Neural cell (in vitro differentiated cells): ENCODE results near the gene NALCN. TPM values are rescaled to one million over a fixed set of nuclear protein-coding genes. Genes with fewer than 3 reads are reported as not detected.

Experiments
- H2AFZ ChIP-seq: fragments of 200-600, 300-800 bp; sonication (generic), shearing (Covaris generic); 2 replicates; pipeline ENCODE4 v1.6.0; 2014; ENCODE audit warnings: low read depth, mild to moderate bottlenecking, antibody characterized with exemption, low read length, moderate library complexity
- H3F3A ChIP-seq: fragments of 200-600 bp; shearing (Covaris generic); 2 replicates; pipeline ENCODE4 v1.6.1; 2016; ENCODE audit warnings: mild to moderate bottlenecking, moderate library complexity, mixed read lengths, antibody characterized with exemption, low read length; ENCODE audit not compliant: insufficient read depth, poor library complexity, severe bottlenecking
- H3K27ac ChIP-seq: fragments of 200-600, 300-800 bp; sonication (generic), shearing (Covaris generic); 2 replicates; pipeline ENCODE4 v1.5.1; 2014; ENCODE audit warnings: mild to moderate bottlenecking, low read length, moderate library complexity
- H3K27me3 ChIP-seq: fragments of 300-800, 200-600 bp; sonication (generic), shearing (Covaris generic); 2 replicates; pipeline ENCODE4 v1.6.0; 2014; ENCODE audit warnings: mild to moderate bottlenecking, low read depth, low read length, moderate library complexity; ENCODE audit not compliant: insufficient read depth
- H3K36me3 ChIP-seq: fragments of 300-800, 200-600 bp; sonication (generic), shearing (Covaris generic); 2 replicates; pipeline ENCODE4 v1.5.1; 2014; ENCODE audit warnings: mild to moderate bottlenecking, antibody characterized with exemption, low read length, moderate library complexity; ENCODE audit not compliant: insufficient read depth
- H3K4me2 ChIP-seq: fragments of 300-800, 200-600 bp; sonication (generic), shearing (Covaris generic); 2 replicates; pipeline ENCODE4 v1.6.0; 2014; ENCODE audit warnings: mild to moderate bottlenecking, low read length
- H3K4me3 ChIP-seq: fragments of 300-800, 200-600 bp; sonication (generic), shearing (Covaris generic); 2 replicates; pipeline ENCODE4 v1.5.1; 2014; ENCODE audit warnings: mild to moderate bottlenecking, low read length, moderate library complexity
- H3K79me2 ChIP-seq: fragments of 200-600 bp; shearing (Covaris generic); replicated peaks from 2 replicates; pipeline ENCODE4 v1.6.0; 2014; ENCODE audit warnings: mild to moderate bottlenecking, low read length, moderate library complexity; ENCODE audit not compliant: insufficient read depth
- H3K9ac ChIP-seq: fragments of 300-800, 200-600 bp; sonication (generic), shearing (Covaris generic); 2 replicates; pipeline ENCODE4 v1.6.1; 2016; ENCODE audit warnings: mild to moderate bottlenecking, low read length, mixed read lengths
- H3K9me2 ChIP-seq: fragments of 200-600 bp; shearing (Covaris generic); 2 replicates; pipeline ENCODE4 v1.6.1; 2016; ENCODE audit warnings: mild to moderate bottlenecking, low read length, mixed read lengths; ENCODE audit not compliant: insufficient read depth
- H3K9me3 ChIP-seq: fragments of 200-600, 300-800 bp; sonication (generic), shearing (Covaris generic); 2 replicates; pipeline ENCODE4 v1.6.1; 2016; ENCODE audit warnings: mild to moderate bottlenecking, mixed run types, low read length, moderate library complexity, mixed read lengths
- H4K20me1 ChIP-seq: fragments of 200-600 bp; shearing (Covaris generic); 2 replicates; pipeline ENCODE4 v1.6.1; 2016; ENCODE audit warnings: mild to moderate bottlenecking, mixed run types; ENCODE audit not compliant: insufficient read depth
- EP300 ChIP-seq: fragments of 450-650 bp; conservative IDR thresholded peaks from 2 replicates; pipeline ENCODE4 v1.6.1; 2014; ENCODE audit warnings: antibody characterized with exemption, mild to moderate bottlenecking, moderate library complexity; ENCODE audit not compliant: poor library complexity, severe bottlenecking
- EZH2 ChIP-seq: fragments of 200-600, 300-800 bp; shearing (Covaris generic), sonication (generic); IDR thresholded peaks from 2 replicates; pipeline ENCODE4 v1.6.1; 2014; ENCODE audit warnings: antibody characterized with exemption, low read length, borderline replicate concordance, mild to moderate bottlenecking; ENCODE audit not compliant: insufficient read depth, poor library complexity, severe bottlenecking
- MXI1 ChIP-seq: fragments of 450-650 bp; conservative IDR thresholded peaks from 2 replicates; pipeline ENCODE4 v1.6.1; 2014; ENCODE audit warnings: antibody characterized with exemption, mild to moderate bottlenecking; ENCODE audit not compliant: poor library complexity, severe bottlenecking
- POLR2AphosphoS5 ChIP-seq: IDR thresholded peaks from 2 replicates; pipeline ENCODE4 v1.6.1; 2012
- RAD21 ChIP-seq: fragments of 450-650 bp; conservative IDR thresholded peaks from 2 replicates; pipeline ENCODE4 v1.6.1; 2014; ENCODE audit warnings: antibody characterized with exemption, mild to moderate bottlenecking, moderate library complexity
- SMC3 ChIP-seq: fragments of 450-650 bp; conservative IDR thresholded peaks from 2 replicates; pipeline ENCODE4 v1.6.1; 2014; ENCODE audit warnings: antibody characterized with exemption, mild to moderate bottlenecking, moderate library complexity; ENCODE audit not compliant: poor library complexity
- TAF1 ChIP-seq: IDR thresholded peaks from 2 replicates; pipeline ENCODE4 v1.6.1; 2012; ENCODE audit warnings: low read depth
- polyA plus RNA-seq: library from polyadenylated mRNA; depleted of rRNA; stranded (reverse); fragments of >200 nt; gene quantifications from 2 replicates; pipeline ENCODE4 v1.2.3, GENCODE V29; 2014
- TF ChIP-seq, protein P1 (sequence below): fragments of 450-650 bp; IDR thresholded peaks from 2 replicates; pipeline ENCODE4 v1.5.1; 2014; ENCODE audit warnings: antibody characterized with exemption, mild to moderate bottlenecking, moderate library complexity; ENCODE audit not compliant: poor library complexity, severe bottlenecking
- TF ChIP-seq, protein P2 (sequence below): IDR thresholded peaks from 2 replicates; pipeline ENCODE4 v1.6.1; 2012; ENCODE audit warnings: borderline replicate concordance

The NALCN gene
- polyA plus RNA-seq, 1 donor from 2014 or later: 24.1 TPM

DNA sequence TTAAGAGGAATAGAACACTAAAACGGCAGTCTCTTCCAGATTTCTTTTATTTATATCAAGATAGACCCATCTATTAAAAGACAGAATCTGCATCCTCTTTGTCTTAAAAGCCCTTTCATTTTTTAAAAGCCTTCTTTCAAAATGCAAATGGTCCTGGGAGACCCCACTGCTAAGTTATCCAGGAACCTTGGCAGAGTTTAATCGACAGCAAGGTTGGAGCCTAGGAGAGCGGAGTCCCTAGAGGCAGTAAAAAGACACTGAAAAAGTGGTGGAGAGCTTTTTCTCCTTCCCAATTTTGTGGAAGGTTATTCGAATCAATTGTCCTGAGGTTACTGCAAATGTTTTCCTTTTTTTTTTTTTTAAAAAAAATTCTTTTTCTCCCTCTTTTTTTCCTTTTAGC, 294.7 kb downstream of the NALCN start:
- H3K4me2 ChIP-seq: no peak overlapping the region
- H3K79me2 ChIP-seq: no peaks in the 10 kb centered on the region
- no peaks in the 10 kb centered on the region for H4K20me1 ChIP-seq
- no peak overlapping the region for H2AFZ ChIP-seq
- no peaks in the 10 kb centered on the region for H3K9me3 ChIP-seq
- H3F3A ChIP-seq: no peaks in the 10 kb centered on the region
- H3K9me2 ChIP-seq: no peaks in the 10 kb centered on the region
- no peak for TF ChIP-seq SMC3
- no peak for TF ChIP-seq EP300
- no peak for TF ChIP-seq EZH2
- TF ChIP-seq, protein P1, sequence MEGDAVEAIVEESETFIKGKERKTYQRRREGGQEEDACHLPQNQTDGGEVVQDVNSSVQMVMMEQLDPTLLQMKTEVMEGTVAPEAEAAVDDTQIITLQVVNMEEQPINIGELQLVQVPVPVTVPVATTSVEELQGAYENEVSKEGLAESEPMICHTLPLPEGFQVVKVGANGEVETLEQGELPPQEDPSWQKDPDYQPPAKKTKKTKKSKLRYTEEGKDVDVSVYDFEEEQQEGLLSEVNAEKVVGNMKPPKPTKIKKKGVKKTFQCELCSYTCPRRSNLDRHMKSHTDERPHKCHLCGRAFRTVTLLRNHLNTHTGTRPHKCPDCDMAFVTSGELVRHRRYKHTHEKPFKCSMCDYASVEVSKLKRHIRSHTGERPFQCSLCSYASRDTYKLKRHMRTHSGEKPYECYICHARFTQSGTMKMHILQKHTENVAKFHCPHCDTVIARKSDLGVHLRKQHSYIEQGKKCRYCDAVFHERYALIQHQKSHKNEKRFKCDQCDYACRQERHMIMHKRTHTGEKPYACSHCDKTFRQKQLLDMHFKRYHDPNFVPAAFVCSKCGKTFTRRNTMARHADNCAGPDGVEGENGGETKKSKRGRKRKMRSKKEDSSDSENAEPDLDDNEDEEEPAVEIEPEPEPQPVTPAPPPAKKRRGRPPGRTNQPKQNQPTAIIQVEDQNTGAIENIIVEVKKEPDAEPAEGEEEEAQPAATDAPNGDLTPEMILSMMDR: no peak
- no peak for TF ChIP-seq RAD21
- no peak for TF ChIP-seq TAF1
- TF ChIP-seq, protein P2, sequence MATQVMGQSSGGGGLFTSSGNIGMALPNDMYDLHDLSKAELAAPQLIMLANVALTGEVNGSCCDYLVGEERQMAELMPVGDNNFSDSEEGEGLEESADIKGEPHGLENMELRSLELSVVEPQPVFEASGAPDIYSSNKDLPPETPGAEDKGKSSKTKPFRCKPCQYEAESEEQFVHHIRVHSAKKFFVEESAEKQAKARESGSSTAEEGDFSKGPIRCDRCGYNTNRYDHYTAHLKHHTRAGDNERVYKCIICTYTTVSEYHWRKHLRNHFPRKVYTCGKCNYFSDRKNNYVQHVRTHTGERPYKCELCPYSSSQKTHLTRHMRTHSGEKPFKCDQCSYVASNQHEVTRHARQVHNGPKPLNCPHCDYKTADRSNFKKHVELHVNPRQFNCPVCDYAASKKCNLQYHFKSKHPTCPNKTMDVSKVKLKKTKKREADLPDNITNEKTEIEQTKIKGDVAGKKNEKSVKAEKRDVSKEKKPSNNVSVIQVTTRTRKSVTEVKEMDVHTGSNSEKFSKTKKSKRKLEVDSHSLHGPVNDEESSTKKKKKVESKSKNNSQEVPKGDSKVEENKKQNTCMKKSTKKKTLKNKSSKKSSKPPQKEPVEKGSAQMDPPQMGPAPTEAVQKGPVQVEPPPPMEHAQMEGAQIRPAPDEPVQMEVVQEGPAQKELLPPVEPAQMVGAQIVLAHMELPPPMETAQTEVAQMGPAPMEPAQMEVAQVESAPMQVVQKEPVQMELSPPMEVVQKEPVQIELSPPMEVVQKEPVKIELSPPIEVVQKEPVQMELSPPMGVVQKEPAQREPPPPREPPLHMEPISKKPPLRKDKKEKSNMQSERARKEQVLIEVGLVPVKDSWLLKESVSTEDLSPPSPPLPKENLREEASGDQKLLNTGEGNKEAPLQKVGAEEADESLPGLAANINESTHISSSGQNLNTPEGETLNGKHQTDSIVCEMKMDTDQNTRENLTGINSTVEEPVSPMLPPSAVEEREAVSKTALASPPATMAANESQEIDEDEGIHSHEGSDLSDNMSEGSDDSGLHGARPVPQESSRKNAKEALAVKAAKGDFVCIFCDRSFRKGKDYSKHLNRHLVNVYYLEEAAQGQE: no peak
- no peak for TF ChIP-seq POLR2AphosphoS5
- no peak for TF ChIP-seq MXI1
- no peak overlapping the region for H3K4me3 ChIP-seq
- H3K27me3 ChIP-seq: no peaks in the 10 kb centered on the region
- H3K27ac ChIP-seq: no peak overlapping the region
- no peak overlapping the region for H3K9ac ChIP-seq
- H3K36me3 ChIP-seq: no peaks in the 10 kb centered on the region

DNA sequence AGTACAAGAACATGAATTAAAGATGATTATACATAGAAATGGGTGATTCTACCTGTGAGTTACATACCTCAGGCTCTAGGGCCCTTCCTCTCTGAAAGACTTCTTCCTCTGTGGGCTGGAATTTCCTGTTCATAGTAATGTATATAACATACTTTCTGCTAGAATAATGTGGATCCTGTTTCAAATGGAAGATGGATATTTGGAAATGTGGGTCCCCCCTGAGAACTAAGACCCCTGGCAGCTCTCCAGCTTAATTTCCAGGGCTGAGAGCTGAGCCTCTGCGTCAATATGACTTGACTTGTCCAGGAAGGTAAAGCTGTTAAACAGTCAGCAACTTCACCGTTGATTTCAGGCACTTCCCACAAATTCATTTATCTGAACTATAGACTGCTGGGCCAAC, 296.3 kb downstream of the NALCN start:
- TF ChIP-seq MXI1 (no peak), EP300 (no peak), RAD21 (no peak), SMC3 (no peak), EZH2 (no peak), TAF1 (no peak), POLR2AphosphoS5 (no peak)
- TF ChIP-seq, protein P1: no peak
- TF ChIP-seq, protein P2: no peak
- Histone ChIP-seq H3F3A (peaks cover 5% of the 10 kb centered on the region), H3K4me3 (no peak overlapping the region), H3K9me3 (no peaks in the 10 kb centered on the region), H3K36me3 (no peaks in the 10 kb centered on the region), H3K9ac (no peak overlapping the region), H3K79me2 (no peaks in the 10 kb centered on the region), H3K9me2 (no peaks in the 10 kb centered on the region), H2AFZ (no peak overlapping the region), H4K20me1 (no peaks in the 10 kb centered on the region), H3K27me3 (no peaks in the 10 kb centered on the region), H3K4me2 (no peak overlapping the region), H3K27ac (no peak overlapping the region)
